Measurements from ENCODE around the gene NGB.

The NGB gene

DNA sequence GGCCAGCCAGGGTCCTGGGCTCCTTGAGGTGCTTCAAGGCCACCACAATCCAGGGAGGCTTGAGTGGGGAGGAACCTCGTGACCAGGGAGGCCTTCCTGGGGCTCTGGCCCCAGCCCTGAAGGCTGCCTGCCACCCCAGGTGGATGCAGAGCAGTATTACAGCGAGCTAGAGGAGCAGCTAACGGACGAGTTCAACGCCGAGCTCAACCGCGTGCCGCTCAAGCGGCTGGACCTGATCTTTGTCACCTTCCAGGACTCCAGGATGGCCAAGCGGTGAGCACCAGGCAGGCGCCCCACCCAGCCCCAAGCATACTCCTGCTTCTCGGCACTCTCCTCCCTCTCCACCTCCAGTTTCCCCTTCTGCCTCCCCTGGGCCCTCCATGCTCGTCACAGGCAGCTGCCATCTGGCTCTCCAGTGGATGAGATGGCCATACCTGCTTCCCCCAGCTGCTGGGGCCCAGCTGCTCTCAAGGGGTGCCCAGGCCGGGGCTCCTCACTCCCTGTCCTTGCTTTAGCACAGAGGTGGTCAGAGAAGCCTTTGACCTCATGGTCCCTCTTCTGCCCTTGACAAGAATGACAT, 30.6 kb downstream of the NGB start:
- TF ChIP-seq, protein P1, sequence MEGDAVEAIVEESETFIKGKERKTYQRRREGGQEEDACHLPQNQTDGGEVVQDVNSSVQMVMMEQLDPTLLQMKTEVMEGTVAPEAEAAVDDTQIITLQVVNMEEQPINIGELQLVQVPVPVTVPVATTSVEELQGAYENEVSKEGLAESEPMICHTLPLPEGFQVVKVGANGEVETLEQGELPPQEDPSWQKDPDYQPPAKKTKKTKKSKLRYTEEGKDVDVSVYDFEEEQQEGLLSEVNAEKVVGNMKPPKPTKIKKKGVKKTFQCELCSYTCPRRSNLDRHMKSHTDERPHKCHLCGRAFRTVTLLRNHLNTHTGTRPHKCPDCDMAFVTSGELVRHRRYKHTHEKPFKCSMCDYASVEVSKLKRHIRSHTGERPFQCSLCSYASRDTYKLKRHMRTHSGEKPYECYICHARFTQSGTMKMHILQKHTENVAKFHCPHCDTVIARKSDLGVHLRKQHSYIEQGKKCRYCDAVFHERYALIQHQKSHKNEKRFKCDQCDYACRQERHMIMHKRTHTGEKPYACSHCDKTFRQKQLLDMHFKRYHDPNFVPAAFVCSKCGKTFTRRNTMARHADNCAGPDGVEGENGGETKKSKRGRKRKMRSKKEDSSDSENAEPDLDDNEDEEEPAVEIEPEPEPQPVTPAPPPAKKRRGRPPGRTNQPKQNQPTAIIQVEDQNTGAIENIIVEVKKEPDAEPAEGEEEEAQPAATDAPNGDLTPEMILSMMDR (IDR thresholded peaks at IDR 0.05; ENCODE audit: low read length) = no peak
- TF ChIP-seq EZH2 (IDR thresholded peaks at IDR 0.05; ENCODE audit: borderline replicate concordance, low read length) = no peak
- no peak overlapping the region for H3K4me3 ChIP-seq (ENCODE audit: low read depth, low read length, poor library complexity, severe bottlenecking)
- peaks cover 24% of the 10 kb centered on the region for H3K4me1 ChIP-seq (ENCODE audit: insufficient read depth, low read length, severe bottlenecking)
- H3K27me3 ChIP-seq (ENCODE audit: insufficient read depth, low read length) = no peaks in the 10 kb centered on the region
- no peaks in the 10 kb centered on the region for H3K9me2 ChIP-seq (ENCODE audit: low read depth, low read length)
- no peaks in the 10 kb centered on the region for H3K79me2 ChIP-seq (ENCODE audit: insufficient read depth, low read length)
- no peaks in the 10 kb centered on the region for H3K9me3 ChIP-seq (ENCODE audit: low read length)
- no peaks in the 10 kb centered on the region for H4K20me1 ChIP-seq (ENCODE audit: insufficient read depth, low read length)
- H2AFZ ChIP-seq (ENCODE audit: low read length) = no peak overlapping the region
- no peaks in the 10 kb centered on the region for H3F3A ChIP-seq (ENCODE audit: insufficient read depth, low read length)
- no peak overlapping the region for H3K27ac ChIP-seq (ENCODE audit: low read depth, low read length, poor library complexity, severe bottlenecking)
- no peak overlapping the region for H3K4me2 ChIP-seq (ENCODE audit: low read length)
- H3K9ac ChIP-seq (ENCODE audit: low read length) = no peak overlapping the region
- H3K36me3 ChIP-seq (ENCODE audit: insufficient read depth, low read length) = no peaks in the 10 kb centered on the region

DNA sequence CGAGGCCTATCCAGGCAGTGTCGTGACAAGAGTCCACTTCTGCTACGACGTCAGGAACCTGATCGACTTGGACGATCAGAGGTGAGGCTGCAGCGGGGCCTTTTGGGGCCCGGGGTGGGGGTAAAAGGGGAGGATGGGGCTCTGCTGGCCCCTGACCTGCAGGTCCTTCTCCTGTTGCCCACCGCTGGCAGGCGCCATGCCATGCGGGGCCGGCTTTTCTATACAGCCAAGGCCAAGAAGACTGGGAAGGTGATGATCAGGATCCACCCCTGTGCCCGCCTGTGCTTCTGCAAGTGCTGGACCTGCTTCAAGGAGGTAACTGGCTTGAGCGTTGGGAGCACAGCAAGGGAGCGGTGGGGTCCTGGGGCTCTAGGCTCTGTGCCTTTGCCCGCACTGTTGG, 31.6 kb downstream of the NGB start:
- H3K9ac ChIP-seq (ENCODE audit: low read length) = no peak overlapping the region
- H3K27me3 ChIP-seq (ENCODE audit: insufficient read depth, low read length) = no peaks in the 10 kb centered on the region
- H3K4me2 ChIP-seq (ENCODE audit: low read length) = no peak overlapping the region
- H4K20me1 ChIP-seq (ENCODE audit: insufficient read depth, low read length) = no peaks in the 10 kb centered on the region
- no peak for TF ChIP-seq EZH2 (IDR thresholded peaks at IDR 0.05; ENCODE audit: borderline replicate concordance, low read length)
- TF ChIP-seq, protein P1 (IDR thresholded peaks at IDR 0.05; ENCODE audit: low read length) = no peak
- no peak overlapping the region for H3K4me3 ChIP-seq (ENCODE audit: low read depth, low read length, poor library complexity, severe bottlenecking)
- peaks cover 24% of the 10 kb centered on the region for H3K4me1 ChIP-seq (ENCODE audit: insufficient read depth, low read length, severe bottlenecking)
- H3K9me2 ChIP-seq (ENCODE audit: low read depth, low read length) = no peaks in the 10 kb centered on the region
- H2AFZ ChIP-seq (ENCODE audit: low read length) = no peak overlapping the region
- no peak overlapping the region for H3K27ac ChIP-seq (ENCODE audit: low read depth, low read length, poor library complexity, severe bottlenecking)
- H3K79me2 ChIP-seq (ENCODE audit: insufficient read depth, low read length) = no peaks in the 10 kb centered on the region
- no peaks in the 10 kb centered on the region for H3F3A ChIP-seq (ENCODE audit: insufficient read depth, low read length)
- H3K9me3 ChIP-seq (ENCODE audit: low read length) = no peaks in the 10 kb centered on the region
- no peaks in the 10 kb centered on the region for H3K36me3 ChIP-seq (ENCODE audit: insufficient read depth, low read length)

DNA sequence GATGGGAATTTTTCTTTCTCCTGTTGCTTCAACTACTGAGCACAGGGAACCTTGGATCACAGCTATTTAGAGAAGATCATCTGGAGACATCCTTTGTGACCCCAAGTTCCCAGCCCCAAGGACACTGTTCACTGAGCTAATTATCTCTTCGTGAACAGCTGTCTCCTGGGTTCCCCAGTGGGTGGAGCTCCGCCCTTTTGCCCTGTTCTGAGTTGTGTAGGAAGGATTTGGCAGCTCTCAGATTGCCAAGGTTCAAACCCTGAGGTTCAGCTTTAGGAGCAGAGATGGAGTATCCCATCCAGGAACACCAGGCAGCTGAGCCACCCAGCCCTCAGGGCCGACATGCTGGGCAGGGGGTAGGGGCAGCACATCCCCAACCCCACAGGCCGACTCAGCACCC, 32.0 kb downstream of the NGB start:
- Histone ChIP-seq H3K27ac (ENCODE audit: low read depth, low read length, poor library complexity, severe bottlenecking) (no peak overlapping the region), H3K9me3 (ENCODE audit: low read length) (no peaks in the 10 kb centered on the region), H3F3A (ENCODE audit: insufficient read depth, low read length) (no peaks in the 10 kb centered on the region)

More for the DNA sequence above, 32.0 kb downstream of the NGB start:
- Histone ChIP-seq H3K79me2 (ENCODE audit: insufficient read depth, low read length) (no peaks in the 10 kb centered on the region), H3K9me2 (ENCODE audit: low read depth, low read length) (no peaks in the 10 kb centered on the region), H3K36me3 (ENCODE audit: insufficient read depth, low read length) (no peaks in the 10 kb centered on the region), H3K9ac (ENCODE audit: low read length) (no peak overlapping the region), H3K4me3 (ENCODE audit: low read depth, low read length, poor library complexity, severe bottlenecking) (no peak overlapping the region), H3K4me2 (ENCODE audit: low read length) (no peak overlapping the region), H2AFZ (ENCODE audit: low read length) (no peak overlapping the region), H3K4me1 (ENCODE audit: insufficient read depth, low read length, severe bottlenecking) (peaks cover 20% of the 10 kb centered on the region), H3K27me3 (ENCODE audit: insufficient read depth, low read length) (no peaks in the 10 kb centered on the region), H4K20me1 (ENCODE audit: insufficient read depth, low read length) (no peaks in the 10 kb centered on the region)
- no peak for TF ChIP-seq EZH2 (IDR thresholded peaks at IDR 0.05; ENCODE audit: borderline replicate concordance, low read length)
- TF ChIP-seq, protein P1 (IDR thresholded peaks at IDR 0.05; ENCODE audit: low read length) = no peak
